Mesendoderm (in vitro differentiated cells): ENCODE data around the gene IL1RAPL1.

Source experiments
- DNase-seq: peaks from one replicate; pipeline ENCODE4 v3.0.0; 2013
- H2AK5ac ChIP-seq: 2 replicates; pipeline ENCODE4 v1.6.1; 2013; ENCODE audit warnings: low read length, inconsistent platforms
- H2BK120ac ChIP-seq: 2 replicates; pipeline ENCODE4 v1.6.1; 2013; ENCODE audit warnings: low read depth, mild to moderate bottlenecking, low read length, moderate library complexity, mixed read lengths
- H2BK15ac ChIP-seq: replicated peaks from 2 replicates; pipeline ENCODE4 v1.6.1; 2013; ENCODE audit warnings: low read depth, mild to moderate bottlenecking, moderate library complexity
- H2BK5ac ChIP-seq: 2 replicates; pipeline ENCODE4 v1.6.1; 2013; ENCODE audit warnings: low read length, inconsistent platforms
- H3K18ac ChIP-seq: 2 replicates; pipeline ENCODE4 v1.6.1; 2013; ENCODE audit warnings: mild to moderate bottlenecking, low read length, mixed read lengths
- H3K23ac ChIP-seq: one replicate; pipeline ENCODE4 v1.6.1; 2013; ENCODE audit warnings: low read length
- H3K27ac ChIP-seq: 2 replicates; pipeline ENCODE4 v1.5.1; 2013; ENCODE audit warnings: low read depth, mild to moderate bottlenecking, inconsistent platforms, low read length, moderate library complexity
- H3K27me3 ChIP-seq: 2 replicates; pipeline ENCODE4 v1.6.1; 2013; ENCODE audit warnings: low read length, control low read depth, mild to moderate bottlenecking, inconsistent platforms; ENCODE audit not compliant: insufficient read depth, poor library complexity
- H3K36me3 ChIP-seq: 2 replicates; pipeline ENCODE4 v1.6.1; 2013; ENCODE audit warnings: low read length, inconsistent platforms; ENCODE audit not compliant: control insufficient read depth, insufficient read depth
- H3K4ac ChIP-seq: one replicate; pipeline ENCODE4 v1.6.1; 2013; ENCODE audit warnings: low read depth, mild to moderate bottlenecking, low read length, moderate library complexity
- H3K4me1 ChIP-seq: 2 replicates; pipeline ENCODE4 v1.6.1; 2013; ENCODE audit warnings: low read depth, low read length, inconsistent platforms; ENCODE audit not compliant: control insufficient read depth
- H3K4me2 ChIP-seq: 2 replicates; pipeline ENCODE4 v1.6.1; 2013; ENCODE audit warnings: low read length
- H3K4me3 ChIP-seq: 2 replicates; pipeline ENCODE4 v1.5.1; 2013; ENCODE audit warnings: mild to moderate bottlenecking, low read length
- H3K56ac ChIP-seq: one replicate; pipeline ENCODE4 v1.6.1; 2013; ENCODE audit warnings: low read length
- H3K79me1 ChIP-seq: 2 replicates; pipeline ENCODE4 v1.6.1; 2013; ENCODE audit warnings: low read length, inconsistent platforms
- H3K79me2 ChIP-seq: 2 replicates; pipeline ENCODE4 v1.6.1; 2013; ENCODE audit warnings: mild to moderate bottlenecking, low read length; ENCODE audit not compliant: control insufficient read depth, insufficient read depth
- H3K9ac ChIP-seq: 2 replicates; pipeline ENCODE4 v1.6.1; 2013; ENCODE audit warnings: low read length, inconsistent platforms
- H4K5ac ChIP-seq: one replicate; pipeline ENCODE4 v1.6.1; 2013; ENCODE audit warnings: low read length
- H4K8ac ChIP-seq: one replicate; pipeline ENCODE4 v1.6.1; 2013; ENCODE audit warnings: low read depth, mild to moderate bottlenecking, control low read depth, low read length, moderate library complexity
- WGBS: extraction: QIAGEN DNeasy Blood & Tissue Kit; methylation state at CpG from one replicate; pipeline ENCODE4 v1.1.7; 2013; ENCODE audit warnings: low lambda C conversion rate, missing lambda C conversion rate; ENCODE audit not compliant: insufficient coverage; ENCODE audit errors: extremely low coverage; 5-methylcytosine and 5-hydroxymethylcytosine counted together

Gene IL1RAPL1

GRCh38 chrX:28552882-28553829, 34.1 kb upstream of the IL1RAPL1 start:
- Histone ChIP-seq H3K4ac (no peak overlapping the region), H3K23ac (no peak overlapping the region), H2BK15ac (no peak overlapping the region), H3K4me3 (no peak overlapping the region), H3K79me2 (no peaks in the 10 kb centered on the region), H4K8ac (no peak overlapping the region), H3K79me1 (no peaks in the 10 kb centered on the region), H3K56ac (no peak overlapping the region), H2AK5ac (no peak overlapping the region), H3K4me2 (no peak overlapping the region), H3K36me3 (no peaks in the 10 kb centered on the region), H2BK5ac (no peak overlapping the region), H3K27ac (no peak overlapping the region), H3K27me3 (no peaks in the 10 kb centered on the region), H4K5ac (no peak overlapping the region), H2BK120ac (no peak overlapping the region), H3K4me1 (no peaks in the 10 kb centered on the region), H3K9ac (no peak overlapping the region), H3K18ac (no peak overlapping the region)
- WGBS = no CpG with 5 or more reads among the region's 1 CpG
- DNase-seq = no peak

- no peak overlapping the region for H3K23ac ChIP-seq
- H3K4ac ChIP-seq = no peak overlapping the region
- no peak overlapping the region for H4K8ac ChIP-seq
- no peaks in the 10 kb centered on the region for H3K4me1 ChIP-seq
- H3K56ac ChIP-seq = no peak overlapping the region
- H2BK5ac ChIP-seq = no peak overlapping the region
- no peak overlapping the region for H3K27ac ChIP-seq
- no peak overlapping the region for H4K5ac ChIP-seq
- no peak overlapping the region for H2BK120ac ChIP-seq
- DNase-seq = no peak
- no peak overlapping the region for H2AK5ac ChIP-seq
- WGBS = no CpG with 5 or more reads among the region's 3 CpGs
- no peak overlapping the region for H3K18ac ChIP-seq
- H3K9ac ChIP-seq = no peak overlapping the region
- no peaks in the 10 kb centered on the region for H3K36me3 ChIP-seq
- no peaks in the 10 kb centered on the region for H3K79me1 ChIP-seq
- H3K4me2 ChIP-seq = no peak overlapping the region
- H2BK15ac ChIP-seq = no peak overlapping the region
- H3K27me3 ChIP-seq = no peaks in the 10 kb centered on the region
- H3K4me3 ChIP-seq = no peak overlapping the region
- H3K79me2 ChIP-seq = no peaks in the 10 kb centered on the region
Observed at GRCh38 chrX:28576117-28576516, 11.1 kb upstream of the IL1RAPL1 start.

- H4K8ac ChIP-seq = no peak overlapping the region
- H3K36me3 ChIP-seq = no peaks in the 10 kb centered on the region
- H3K18ac ChIP-seq = no peak overlapping the region
- no peak overlapping the region for H2AK5ac ChIP-seq
- no peak overlapping the region for H2BK5ac ChIP-seq
- no peak overlapping the region for H3K27ac ChIP-seq
- no peaks in the 10 kb centered on the region for H3K27me3 ChIP-seq
- no peak overlapping the region for H3K4me3 ChIP-seq
- no peak overlapping the region for H4K5ac ChIP-seq
- no peak overlapping the region for H2BK15ac ChIP-seq
- H3K4me2 ChIP-seq = no peak overlapping the region
- H3K56ac ChIP-seq = no peak overlapping the region
- no peak overlapping the region for H3K9ac ChIP-seq
- no peaks in the 10 kb centered on the region for H3K79me1 ChIP-seq
- no peak for DNase-seq
- no peaks in the 10 kb centered on the region for H3K79me2 ChIP-seq
- H3K23ac ChIP-seq = no peak overlapping the region
- no peak overlapping the region for H2BK120ac ChIP-seq
- no peak overlapping the region for H3K4ac ChIP-seq
- no peaks in the 10 kb centered on the region for H3K4me1 ChIP-seq
Observed at GRCh38 chrX:28581522-28581921, 5.7 kb upstream of the IL1RAPL1 start.

GRCh38 chrX:28582511-28582910, 4.7 kb upstream of the IL1RAPL1 start:
- no peak overlapping the region for H2AK5ac ChIP-seq
- H3K79me1 ChIP-seq = no peaks in the 10 kb centered on the region
- no peak overlapping the region for H2BK15ac ChIP-seq
- H3K27ac ChIP-seq = no peak overlapping the region
- H3K4me3 ChIP-seq = no peak overlapping the region
- H2BK5ac ChIP-seq = no peak overlapping the region
- H3K9ac ChIP-seq = no peak overlapping the region
- no peak overlapping the region for H3K56ac ChIP-seq
- H3K79me2 ChIP-seq = no peaks in the 10 kb centered on the region
- DNase-seq = no peak
- H3K4me1 ChIP-seq = no peaks in the 10 kb centered on the region
- WGBS = no CpG with 5 or more reads among the region's 4 CpGs
- H3K23ac ChIP-seq = no peak overlapping the region
- no peak overlapping the region for H3K4me2 ChIP-seq
- no peaks in the 10 kb centered on the region for H3K36me3 ChIP-seq
- no peak overlapping the region for H3K18ac ChIP-seq
- H4K5ac ChIP-seq = no peak overlapping the region
- no peaks in the 10 kb centered on the region for H3K27me3 ChIP-seq
- H3K4ac ChIP-seq = no peak overlapping the region
- H4K8ac ChIP-seq = no peak overlapping the region
- H2BK120ac ChIP-seq = no peak overlapping the region

GRCh38 chrX:28584025-28584424, 3.2 kb upstream of the IL1RAPL1 start:
- no peak overlapping the region for H3K9ac ChIP-seq
- H2BK15ac ChIP-seq = no peak overlapping the region
- no peak overlapping the region for H2BK120ac ChIP-seq
- H3K56ac ChIP-seq = no peak overlapping the region
- H3K79me1 ChIP-seq = no peaks in the 10 kb centered on the region
- no peak overlapping the region for H3K4me3 ChIP-seq
- H3K23ac ChIP-seq = no peak overlapping the region
- H2BK5ac ChIP-seq = no peak overlapping the region
- H4K5ac ChIP-seq = no peak overlapping the region
- no peak overlapping the region for H4K8ac ChIP-seq
- no peaks in the 10 kb centered on the region for H3K36me3 ChIP-seq
- H3K27me3 ChIP-seq = no peaks in the 10 kb centered on the region
- no peak overlapping the region for H3K18ac ChIP-seq
- H3K4me1 ChIP-seq = no peaks in the 10 kb centered on the region
- no peak overlapping the region for H3K4me2 ChIP-seq
- H3K79me2 ChIP-seq = no peaks in the 10 kb centered on the region
- no peak overlapping the region for H3K27ac ChIP-seq
- no peak overlapping the region for H2AK5ac ChIP-seq
- DNase-seq = no peak
- H3K4ac ChIP-seq = no peak overlapping the region

- no peak overlapping the region for H2BK15ac ChIP-seq
- H4K5ac ChIP-seq = no peak overlapping the region
- H3K79me1 ChIP-seq = no peaks in the 10 kb centered on the region
- WGBS = no CpG with 5 or more reads among the region's 10 CpGs
- peak overlapping the region; percentile 56 for H3K56ac ChIP-seq
- no peak overlapping the region for H4K8ac ChIP-seq
- H3K18ac ChIP-seq = no peak overlapping the region
- H3K79me2 ChIP-seq = no peaks in the 10 kb centered on the region
- peak overlapping the region; percentile 44 for H3K9ac ChIP-seq
- no peaks in the 10 kb centered on the region for H3K36me3 ChIP-seq
- no peak for DNase-seq
- H2AK5ac ChIP-seq = no peak overlapping the region
- H2BK120ac ChIP-seq = no peak overlapping the region
- H3K4me3 ChIP-seq = no peak overlapping the region
- H3K23ac ChIP-seq = no peak overlapping the region
- no peaks in the 10 kb centered on the region for H3K4me1 ChIP-seq
- no peak overlapping the region for H2BK5ac ChIP-seq
- H3K27me3 ChIP-seq = no peaks in the 10 kb centered on the region
- no peak overlapping the region for H3K27ac ChIP-seq
- no peak overlapping the region for H3K4ac ChIP-seq
- H3K4me2 ChIP-seq = peak overlapping the region; percentile 38
Observed at GRCh38 chrX:28585767-28586166, 1.5 kb upstream of the IL1RAPL1 start.
